Neural cell (in vitro differentiated cells): Measurements from ENCODE around the gene NOP16. TPM values are rescaled to one million over a fixed set of nuclear protein-coding genes. Genes with fewer than 3 reads are reported as not detected.

ENCODE experiments used
- H2AFZ ChIP-seq: fragments of 200-600, 300-800 bp; sonication (generic), shearing (Covaris generic); 2 replicates; pipeline ENCODE4 v1.6.0; 2014; ENCODE audit warnings: low read depth, mild to moderate bottlenecking, antibody characterized with exemption, low read length, moderate library complexity
- H3F3A ChIP-seq: fragments of 200-600 bp; shearing (Covaris generic); 2 replicates; pipeline ENCODE4 v1.6.1; 2016; ENCODE audit warnings: mild to moderate bottlenecking, moderate library complexity, mixed read lengths, antibody characterized with exemption, low read length; ENCODE audit not compliant: insufficient read depth, poor library complexity, severe bottlenecking
- H3K27ac ChIP-seq: fragments of 200-600, 300-800 bp; sonication (generic), shearing (Covaris generic); 2 replicates; pipeline ENCODE4 v1.5.1; 2014; ENCODE audit warnings: mild to moderate bottlenecking, low read length, moderate library complexity
- H3K27me3 ChIP-seq: fragments of 300-800, 200-600 bp; sonication (generic), shearing (Covaris generic); 2 replicates; pipeline ENCODE4 v1.6.0; 2014; ENCODE audit warnings: mild to moderate bottlenecking, low read depth, low read length, moderate library complexity; ENCODE audit not compliant: insufficient read depth
- H3K36me3 ChIP-seq: fragments of 300-800, 200-600 bp; sonication (generic), shearing (Covaris generic); 2 replicates; pipeline ENCODE4 v1.5.1; 2014; ENCODE audit warnings: mild to moderate bottlenecking, antibody characterized with exemption, low read length, moderate library complexity; ENCODE audit not compliant: insufficient read depth
- H3K4me2 ChIP-seq: fragments of 300-800, 200-600 bp; sonication (generic), shearing (Covaris generic); 2 replicates; pipeline ENCODE4 v1.6.0; 2014; ENCODE audit warnings: mild to moderate bottlenecking, low read length
- H3K4me3 ChIP-seq: fragments of 300-800, 200-600 bp; sonication (generic), shearing (Covaris generic); 2 replicates; pipeline ENCODE4 v1.5.1; 2014; ENCODE audit warnings: mild to moderate bottlenecking, low read length, moderate library complexity
- H3K79me2 ChIP-seq: fragments of 200-600 bp; shearing (Covaris generic); replicated peaks from 2 replicates; pipeline ENCODE4 v1.6.0; 2014; ENCODE audit warnings: mild to moderate bottlenecking, low read length, moderate library complexity; ENCODE audit not compliant: insufficient read depth
- H3K9ac ChIP-seq: fragments of 300-800, 200-600 bp; sonication (generic), shearing (Covaris generic); 2 replicates; pipeline ENCODE4 v1.6.1; 2016; ENCODE audit warnings: mild to moderate bottlenecking, low read length, mixed read lengths
- H3K9me2 ChIP-seq: fragments of 200-600 bp; shearing (Covaris generic); 2 replicates; pipeline ENCODE4 v1.6.1; 2016; ENCODE audit warnings: mild to moderate bottlenecking, low read length, mixed read lengths; ENCODE audit not compliant: insufficient read depth
- H3K9me3 ChIP-seq: fragments of 200-600, 300-800 bp; sonication (generic), shearing (Covaris generic); 2 replicates; pipeline ENCODE4 v1.6.1; 2016; ENCODE audit warnings: mild to moderate bottlenecking, mixed run types, low read length, moderate library complexity, mixed read lengths
- H4K20me1 ChIP-seq: fragments of 200-600 bp; shearing (Covaris generic); 2 replicates; pipeline ENCODE4 v1.6.1; 2016; ENCODE audit warnings: mild to moderate bottlenecking, mixed run types; ENCODE audit not compliant: insufficient read depth
- CTCF ChIP-seq: fragments of 450-650 bp; IDR thresholded peaks from 2 replicates; pipeline ENCODE4 v1.5.1; 2014; ENCODE audit warnings: antibody characterized with exemption, mild to moderate bottlenecking, moderate library complexity; ENCODE audit not compliant: poor library complexity, severe bottlenecking
- EP300 ChIP-seq: fragments of 450-650 bp; conservative IDR thresholded peaks from 2 replicates; pipeline ENCODE4 v1.6.1; 2014; ENCODE audit warnings: antibody characterized with exemption, mild to moderate bottlenecking, moderate library complexity; ENCODE audit not compliant: poor library complexity, severe bottlenecking
- EZH2 ChIP-seq: fragments of 200-600, 300-800 bp; shearing (Covaris generic), sonication (generic); IDR thresholded peaks from 2 replicates; pipeline ENCODE4 v1.6.1; 2014; ENCODE audit warnings: antibody characterized with exemption, low read length, borderline replicate concordance, mild to moderate bottlenecking; ENCODE audit not compliant: insufficient read depth, poor library complexity, severe bottlenecking
- MXI1 ChIP-seq: fragments of 450-650 bp; conservative IDR thresholded peaks from 2 replicates; pipeline ENCODE4 v1.6.1; 2014; ENCODE audit warnings: antibody characterized with exemption, mild to moderate bottlenecking; ENCODE audit not compliant: poor library complexity, severe bottlenecking
- POLR2AphosphoS5 ChIP-seq: IDR thresholded peaks from 2 replicates; pipeline ENCODE4 v1.6.1; 2012
- RAD21 ChIP-seq: fragments of 450-650 bp; conservative IDR thresholded peaks from 2 replicates; pipeline ENCODE4 v1.6.1; 2014; ENCODE audit warnings: antibody characterized with exemption, mild to moderate bottlenecking, moderate library complexity
- REST ChIP-seq: IDR thresholded peaks from 2 replicates; pipeline ENCODE4 v1.6.1; 2012; ENCODE audit warnings: borderline replicate concordance
- SMC3 ChIP-seq: fragments of 450-650 bp; conservative IDR thresholded peaks from 2 replicates; pipeline ENCODE4 v1.6.1; 2014; ENCODE audit warnings: antibody characterized with exemption, mild to moderate bottlenecking, moderate library complexity; ENCODE audit not compliant: poor library complexity
- TAF1 ChIP-seq: IDR thresholded peaks from 2 replicates; pipeline ENCODE4 v1.6.1; 2012; ENCODE audit warnings: low read depth
- polyA plus RNA-seq: library from polyadenylated mRNA; depleted of rRNA; stranded (reverse); fragments of >200 nt; gene quantifications from 2 replicates; pipeline ENCODE4 v1.2.3, GENCODE V29; 2014

NOP16 gene
- polyA plus RNA-seq, 1 donor from 2014 or later: 23.9 TPM

GRCh38 chr5:176406436-176407052 is 18.1 kb upstream of the NOP16 start:
- no peaks in the 10 kb centered on the region for H3F3A ChIP-seq
- TF ChIP-seq EP300: no peak
- no peak for TF ChIP-seq RAD21
- TF ChIP-seq REST: no peak
- no peak for TF ChIP-seq EZH2
- no peak for TF ChIP-seq MXI1
- TF ChIP-seq POLR2AphosphoS5: no peak
- TF ChIP-seq TAF1: no peak
- TF ChIP-seq CTCF: no peak
- TF ChIP-seq SMC3: no peak
- no peak overlapping the region for H3K4me3 ChIP-seq
- H3K9me2 ChIP-seq: no peaks in the 10 kb centered on the region
- no peaks in the 10 kb centered on the region for H4K20me1 ChIP-seq
- H3K4me2 ChIP-seq: no peak overlapping the region
- H3K79me2 ChIP-seq: no peaks in the 10 kb centered on the region
- no peak overlapping the region for H2AFZ ChIP-seq
- no peaks in the 10 kb centered on the region for H3K9me3 ChIP-seq
- no peak overlapping the region for H3K9ac ChIP-seq
- H3K36me3 ChIP-seq: no peaks in the 10 kb centered on the region
- no peak overlapping the region for H3K27ac ChIP-seq
- H3K27me3 ChIP-seq: no peaks in the 10 kb centered on the region

GRCh38 chr5:176405656-176406435 is 17.4 kb upstream of the NOP16 start:
- no peak overlapping the region for H3K27ac ChIP-seq
- no peak overlapping the region for H3K4me2 ChIP-seq

More at GRCh38 chr5:176405656-176406435, 17.4 kb upstream of the NOP16 start:
- no peaks in the 10 kb centered on the region for H3K79me2 ChIP-seq
- no peak overlapping the region for H3K4me3 ChIP-seq
- no peak overlapping the region for H3K9ac ChIP-seq
- TF ChIP-seq EZH2 (no peak), CTCF (no peak), POLR2AphosphoS5 (no peak), REST (no peak), EP300 (no peak), SMC3 (no peak)
- no peaks in the 10 kb centered on the region for H3K9me3 ChIP-seq
- no peaks in the 10 kb centered on the region for H3K9me2 ChIP-seq
- H3K27me3 ChIP-seq: no peaks in the 10 kb centered on the region
- no peaks in the 10 kb centered on the region for H4K20me1 ChIP-seq
- no peak overlapping the region for H2AFZ ChIP-seq
- no peaks in the 10 kb centered on the region for H3K36me3 ChIP-seq
- no peaks in the 10 kb centered on the region for H3F3A ChIP-seq
